Coronary artery (tissue), 2 donors: ENCODE measurements around the gene SH3BP2.
A peak's percentile ranks its signal among the peaks of the same experiment; 100 is the strongest.

ENCODE experiments used
- DNase-seq: peaks from one replicate; pipeline ENCODE4 v3.0.0-alpha.2; 2017; ENCODE audit warnings: low spot score
- H3K27ac ChIP-seq, 2 donors: fragments of 200-600 bp; sonication (generic); one replicate each; pipeline ENCODE4 v1.5.1; 2016 to 2019
- H3K4me3 ChIP-seq: fragments of 200-600 bp; sonication (generic); 2 replicates; pipeline ENCODE4 v1.5.1; 2016; ENCODE audit warnings: mild to moderate bottlenecking, moderate library complexity
- TF ChIP-seq, protein P1 (sequence below): fragments of 200-600 bp; sonication (generic); IDR thresholded peaks from one replicate; pipeline ENCODE4 v1.5.1; 2019; ENCODE audit warnings: antibody characterized with exemption

SH3BP2 gene

DNA sequence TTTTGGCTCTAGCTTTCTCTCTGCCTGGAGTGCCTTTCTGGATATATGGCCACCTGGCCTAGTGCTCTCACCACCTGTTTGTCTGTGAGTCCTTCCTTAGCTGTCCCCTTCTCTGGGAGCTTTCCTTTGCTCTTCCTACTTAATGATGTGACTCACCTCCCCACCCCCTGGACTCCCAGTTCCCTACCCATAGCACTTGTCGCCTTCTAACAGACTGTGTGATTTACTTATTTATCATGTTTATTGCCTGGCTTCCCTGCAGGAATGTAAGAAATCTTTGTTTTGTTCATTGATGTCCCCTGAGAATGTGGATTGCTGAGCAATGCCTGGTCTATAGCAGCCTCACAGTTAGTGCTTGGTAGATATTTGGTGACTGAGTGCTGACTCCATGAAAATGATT is 69.6 kb downstream of the SH3BP2 start:
- TF ChIP-seq, protein P1, sequence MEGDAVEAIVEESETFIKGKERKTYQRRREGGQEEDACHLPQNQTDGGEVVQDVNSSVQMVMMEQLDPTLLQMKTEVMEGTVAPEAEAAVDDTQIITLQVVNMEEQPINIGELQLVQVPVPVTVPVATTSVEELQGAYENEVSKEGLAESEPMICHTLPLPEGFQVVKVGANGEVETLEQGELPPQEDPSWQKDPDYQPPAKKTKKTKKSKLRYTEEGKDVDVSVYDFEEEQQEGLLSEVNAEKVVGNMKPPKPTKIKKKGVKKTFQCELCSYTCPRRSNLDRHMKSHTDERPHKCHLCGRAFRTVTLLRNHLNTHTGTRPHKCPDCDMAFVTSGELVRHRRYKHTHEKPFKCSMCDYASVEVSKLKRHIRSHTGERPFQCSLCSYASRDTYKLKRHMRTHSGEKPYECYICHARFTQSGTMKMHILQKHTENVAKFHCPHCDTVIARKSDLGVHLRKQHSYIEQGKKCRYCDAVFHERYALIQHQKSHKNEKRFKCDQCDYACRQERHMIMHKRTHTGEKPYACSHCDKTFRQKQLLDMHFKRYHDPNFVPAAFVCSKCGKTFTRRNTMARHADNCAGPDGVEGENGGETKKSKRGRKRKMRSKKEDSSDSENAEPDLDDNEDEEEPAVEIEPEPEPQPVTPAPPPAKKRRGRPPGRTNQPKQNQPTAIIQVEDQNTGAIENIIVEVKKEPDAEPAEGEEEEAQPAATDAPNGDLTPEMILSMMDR: no peak
- peak overlapping the region; percentile 20 for H3K4me3 ChIP-seq
- peak overlapping the region in 1 of 2 donors; percentile 52 for H3K27ac ChIP-seq

DNA sequence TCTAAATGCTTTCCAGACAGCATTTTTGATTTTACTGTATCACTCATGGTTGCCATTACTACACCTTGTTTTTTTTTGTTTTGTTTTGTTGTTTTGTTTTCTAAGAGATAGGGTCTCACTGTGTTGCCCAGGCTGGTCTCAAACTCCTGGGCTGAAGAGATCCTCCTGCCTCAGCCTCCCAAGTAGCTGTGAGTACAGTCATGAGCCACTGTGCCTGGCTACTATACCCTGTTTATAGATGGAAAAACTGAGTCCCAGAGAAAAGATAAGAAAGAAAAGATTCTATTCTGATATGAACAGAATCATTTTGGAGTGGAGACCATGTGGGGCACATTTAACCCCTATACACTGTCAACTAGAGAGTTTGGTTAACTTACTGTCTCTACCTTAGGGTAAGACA is 70.8 kb downstream of the SH3BP2 start:
- no peak for DNase-seq
- TF ChIP-seq, protein P1: no peak
- Histone ChIP-seq H3K27ac (no peak overlapping the region), H3K4me3 (no peak overlapping the region)

More for the DNA sequence above, 69.6 kb downstream of the SH3BP2 start:
- DNase-seq: no peak

DNA sequence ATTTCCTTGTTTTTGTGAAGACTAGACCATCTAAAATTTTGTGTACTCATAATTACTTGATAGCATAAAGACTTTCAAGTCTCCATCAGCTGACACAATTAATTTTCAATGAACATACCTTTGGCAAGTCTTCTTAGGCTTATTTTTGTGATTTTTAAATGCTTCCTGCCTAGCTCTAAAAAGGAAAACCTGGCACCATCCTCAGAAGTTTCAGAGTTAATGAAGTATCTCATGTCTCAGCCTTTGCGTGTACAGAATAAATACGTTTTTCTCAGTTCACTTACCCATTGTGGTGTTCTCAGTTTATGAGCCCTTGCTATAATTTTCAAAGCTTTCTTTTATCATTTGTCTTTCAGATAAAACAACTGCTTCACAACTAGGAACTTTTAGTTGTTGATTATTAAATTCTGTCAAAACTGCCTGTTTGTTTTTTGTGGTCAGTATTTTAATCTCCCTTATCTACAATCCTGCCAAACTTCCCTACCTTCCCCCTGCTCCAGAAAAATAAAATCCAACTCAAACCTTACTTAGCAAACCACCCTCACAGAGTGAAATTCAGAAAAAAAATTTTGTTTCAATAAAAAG is 72.4 kb downstream of the SH3BP2 start:
- no peak overlapping the region for H3K27ac ChIP-seq
- TF ChIP-seq, protein P1: no peak
- H3K4me3 ChIP-seq: no peak overlapping the region
- DNase-seq: no peak

DNA sequence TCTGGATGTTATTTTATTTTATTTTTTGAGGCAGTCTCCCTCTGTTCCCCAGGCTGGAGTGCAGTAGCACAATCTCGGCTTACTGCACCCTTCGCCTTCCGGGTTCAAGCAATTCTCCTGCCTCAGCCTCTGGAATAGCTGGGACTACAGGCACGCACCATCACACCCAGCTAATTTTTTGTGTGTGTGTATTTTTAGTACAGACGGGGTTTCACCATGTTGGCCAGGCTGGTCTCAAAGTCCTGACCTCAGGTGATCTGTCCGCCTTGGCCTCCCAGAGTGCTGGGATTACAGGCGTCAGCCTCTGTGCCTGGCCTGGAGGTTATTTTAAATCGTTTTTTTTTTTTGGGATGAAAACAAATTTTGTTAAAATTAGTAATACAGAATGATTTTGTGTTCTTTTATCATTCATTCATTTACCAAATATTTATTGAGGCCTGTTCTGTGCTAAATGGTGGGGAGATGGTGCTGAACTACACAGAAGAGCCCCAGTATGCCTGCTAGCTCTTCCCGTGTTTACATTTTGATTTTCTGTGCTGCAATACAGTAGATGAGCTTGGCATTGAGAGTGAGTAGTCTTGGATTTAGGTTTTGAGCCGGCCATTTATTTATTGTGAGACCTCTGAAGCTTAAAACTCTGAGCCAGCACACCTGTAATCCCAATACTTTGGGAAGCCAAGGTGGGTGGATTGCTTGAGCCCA is 73.4 kb downstream of the SH3BP2 start:
- Histone ChIP-seq H3K27ac (no peak overlapping the region), H3K4me3 (no peak overlapping the region)
- TF ChIP-seq, protein P1: no peak
- DNase-seq: no peak

DNA sequence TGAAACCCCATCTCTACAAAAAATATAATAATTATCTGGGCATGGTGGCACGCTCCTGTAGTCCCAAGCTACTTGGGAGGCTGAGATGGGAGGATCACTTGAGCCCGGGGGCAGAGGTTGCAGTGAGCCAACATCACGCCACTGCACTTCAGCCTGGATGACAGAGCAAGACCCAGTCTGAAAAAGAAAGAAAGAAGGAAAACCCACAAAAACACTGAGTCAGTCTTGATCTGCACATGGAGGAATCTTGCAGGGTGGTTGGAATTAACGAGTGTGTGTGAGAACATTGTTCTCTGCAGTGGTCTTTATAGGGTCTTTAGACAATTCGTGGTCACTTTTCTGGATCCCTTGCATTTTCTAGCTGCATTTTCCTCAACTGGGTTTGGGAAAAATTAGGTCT is 74.0 kb downstream of the SH3BP2 start:
- TF ChIP-seq, protein P1: no peak
- no peak for DNase-seq
- H3K27ac ChIP-seq: no peak overlapping the region

DNA sequence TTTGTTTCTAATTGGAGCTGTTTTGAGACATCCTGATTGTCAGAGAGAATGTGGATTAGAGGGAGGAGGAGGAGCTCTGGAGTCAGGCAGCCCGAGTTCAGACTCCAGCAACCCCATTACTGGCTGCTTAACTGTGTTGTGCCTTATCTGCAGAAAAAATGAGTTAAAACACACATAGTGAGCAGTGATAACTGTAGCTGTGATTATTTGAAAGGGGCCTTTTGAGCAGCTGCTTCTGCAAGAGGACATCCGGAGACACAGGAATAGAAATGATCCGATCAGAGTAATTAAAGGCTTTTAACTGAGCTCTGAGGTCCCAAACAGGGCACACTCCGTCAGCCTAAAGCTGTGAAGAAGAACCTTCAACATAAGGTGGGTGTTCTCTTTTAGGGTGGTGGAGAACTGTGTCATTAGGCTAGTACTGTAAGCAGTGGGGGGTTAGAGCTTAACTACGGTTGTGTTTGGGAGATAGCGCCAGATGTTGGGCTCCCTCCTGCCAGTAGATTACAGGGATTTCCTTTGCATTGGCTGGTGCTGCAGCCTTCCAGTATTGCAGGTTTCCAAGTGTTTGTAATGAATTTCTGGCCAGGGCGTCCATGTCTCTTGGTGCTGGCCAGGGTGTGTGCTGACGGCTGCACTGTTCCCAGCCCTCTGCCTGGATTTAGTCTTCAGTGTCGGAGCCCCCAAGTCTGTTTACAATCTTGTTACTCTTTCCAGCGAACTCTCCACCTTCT is 75.0 kb downstream of the SH3BP2 start:
- H3K27ac ChIP-seq: peak overlapping the region; percentile 8 to 73
- no peak for DNase-seq
- peak overlapping the region; percentile 63 for H3K4me3 ChIP-seq
- TF ChIP-seq, protein P1: no peak

More for the DNA sequence above, 74.0 kb downstream of the SH3BP2 start:
- no peak overlapping the region for H3K4me3 ChIP-seq
